PC-3 (cell line): ENCODE measurements around the gene CRYGS. TPM values are rescaled to one million over a fixed set of nuclear protein-coding genes. Genes with fewer than 3 reads are reported as not detected.

Source experiments
- ATAC-seq: fragments of 200-7000 bp; cut with Tn5 transposase; 2 replicates; pipeline ENCODE4 v1.9.1; 2020; ENCODE audit warnings: mild to moderate bottlenecking, moderate library complexity
- BruUV-seq: library from RNA; stranded (reverse); fragments of 400-500 nt; replicated peaks from 2 replicates; lab custom pipeline; 2021; lab: Mats Ljungman, UMichigan
- CTCF ChIA-PET: fragments of 300-600 bp; sonication (Branson Sonifier 250); formaldehyde crosslinking; loops from one replicate; lab custom pipeline; 2022; ENCODE audit warnings: antibody characterized with exemption; lab: Charles Lee
- POLR2A ChIA-PET: fragments of 300-600 bp; sonication (Branson Sonifier 250); formaldehyde crosslinking; loops from one replicate; lab custom pipeline; 2022; ENCODE audit warnings: antibody characterized with exemption; ENCODE audit not compliant: unreplicated experiment; lab: Charles Lee
- DNase-seq: peaks from one replicate; pipeline ENCODE4 v3.0.0-alpha.2; 2015
- H2AFZ ChIP-seq: fragments of 300-600 bp; sonication (generic); 2 replicates; pipeline ENCODE4 v1.6.0; 2016; ENCODE audit warnings: antibody characterized with exemption, low read length
- H3F3A ChIP-seq: fragments of 300-600 bp; sonication (generic); one replicate; pipeline ENCODE4 v1.6.0; 2017; ENCODE audit warnings: antibody characterized with exemption, low read length, control low read depth, mild to moderate bottlenecking; ENCODE audit not compliant: unreplicated experiment
- H3K27ac ChIP-seq: fragments of 300-600 bp; sonication (generic); 2 replicates; pipeline ENCODE4 v1.5.1; 2016; ENCODE audit warnings: mild to moderate bottlenecking, low read length
- H3K27me3 ChIP-seq: fragments of 300-600 bp; sonication (generic); 2 replicates; pipeline ENCODE4 v1.6.1; 2016; ENCODE audit warnings: low read length, mixed read lengths
- H3K36me3 ChIP-seq: fragments of 300-600 bp; sonication (generic); 2 replicates; pipeline ENCODE4 v1.6.1; 2016; ENCODE audit warnings: low read depth, mixed run types, low read length, mixed read lengths
- H3K4me1 ChIP-seq: fragments of 300-600 bp; sonication (generic); 2 replicates; pipeline ENCODE4 v1.5.1; 2016; ENCODE audit warnings: low read length; ENCODE audit not compliant: insufficient read depth
- H3K4me2 ChIP-seq: fragments of 300-600 bp; sonication (generic); 2 replicates; pipeline ENCODE4 v1.6.0; 2016; ENCODE audit warnings: low read length
- H3K4me3 ChIP-seq: fragments of 300-600 bp; sonication (generic); 2 replicates; pipeline ENCODE4 v1.5.1; 2016; ENCODE audit warnings: mild to moderate bottlenecking, low read length, mixed read lengths
- H3K79me2 ChIP-seq: fragments of 300-600 bp; sonication (generic); 2 replicates; pipeline ENCODE4 v1.6.1; 2017; ENCODE audit warnings: low read length, mixed read lengths
- H3K9ac ChIP-seq: fragments of 300-600 bp; sonication (generic); 2 replicates; pipeline ENCODE4 v1.6.0; 2016; ENCODE audit warnings: mild to moderate bottlenecking, low read length
- H3K9me2 ChIP-seq: fragments of 300-600 bp; sonication (generic); replicated peaks from 2 replicates; pipeline ENCODE4 v1.6.1; 2016; ENCODE audit warnings: mixed run types, low read length, mixed read lengths
- H3K9me3 ChIP-seq: fragments of 300-600 bp; sonication (generic); 2 replicates; pipeline ENCODE4 v1.6.1; 2016; ENCODE audit warnings: low read length, mixed read lengths
- H4K20me1 ChIP-seq: fragments of 300-600 bp; sonication (generic); 2 replicates; pipeline ENCODE4 v1.6.1; 2016; ENCODE audit warnings: low read length, mixed read lengths
- CTCF ChIP-seq: fragments of 300-600 bp; sonication (generic); conservative IDR thresholded peaks from 2 replicates; pipeline ENCODE4 v1.5.1; 2017; ENCODE audit warnings: antibody characterized with exemption, low read depth, mild to moderate bottlenecking, low read length
- EZH2 ChIP-seq: fragments of 300-600 bp; sonication (generic); IDR thresholded peaks from one replicate; pipeline ENCODE4 v1.6.1; 2017; ENCODE audit warnings: antibody characterized with exemption, mild to moderate bottlenecking, low read length; ENCODE audit not compliant: unreplicated experiment
- EZH2phosphoT487 ChIP-seq: fragments of 300-600 bp; sonication (generic); IDR thresholded peaks from 2 replicates; pipeline ENCODE4 v1.6.1; 2018; ENCODE audit warnings: mild to moderate bottlenecking, antibody characterized with exemption, low read length, borderline replicate concordance
- intact Hi-C: fragments of 100-400 bp; cut with micrococcal nuclease; formaldehyde crosslinking; loops from 2 replicates; pipeline ENCODE4 v1.9.0; 2023
- total RNA-seq: library from RNA; depleted of rRNA; stranded (reverse); fragments of >200 nt; gene quantifications from 2 replicates; pipeline ENCODE4 v1.2.3, GENCODE V29; 2014

The CRYGS gene
- total RNA-seq, 1 experiment from 2014 or later: 3.4 TPM

- no peak for ATAC-seq
- intact Hi-C loops: no loop called here
- no peak overlapping the region for H3K4me3 ChIP-seq
- H3K27me3 ChIP-seq: peaks cover 3% of the 10 kb centered on the region
- no peak overlapping the region for H3K27ac ChIP-seq
- no peak overlapping the region for H2AFZ ChIP-seq
- H3K79me2 ChIP-seq: no peaks in the 10 kb centered on the region
- no peak overlapping the region for H3K4me2 ChIP-seq
- ChIA-PET POLR2A (no interaction called here), CTCF (interaction anchor here (0.5 kb wide), 1 partner anchor 264 kb away, joined by 3 read pairs; no protein-coding TSS in a partner anchor)
- H3K9ac ChIP-seq: no peak overlapping the region
- no peaks in the 10 kb centered on the region for H4K20me1 ChIP-seq
- no peaks in the 10 kb centered on the region for H3K9me2 ChIP-seq
- H3K4me1 ChIP-seq: no peaks in the 10 kb centered on the region
- DNase-seq: no peak
- no peaks in the 10 kb centered on the region for H3F3A ChIP-seq
- no peaks in the 10 kb centered on the region for H3K9me3 ChIP-seq
- no TSS peak for BruUV-seq
- TF ChIP-seq CTCF: no peak
- no peak for TF ChIP-seq EZH2
- no peak for TF ChIP-seq EZH2phosphoT487
- no peaks in the 10 kb centered on the region for H3K36me3 ChIP-seq
These were observed 21.2 kb downstream of the CRYGS start for GRCh38 chr3:186523022-186523421.

GRCh38 chr3:186520957-186521842 is 23.0 kb downstream of the CRYGS start:
- no peaks in the 10 kb centered on the region for H3K79me2 ChIP-seq
- intact Hi-C loops: no loop called here
- no peak for ATAC-seq

More at GRCh38 chr3:186520957-186521842, 23.0 kb downstream of the CRYGS start:
- no peak overlapping the region for H3K4me3 ChIP-seq
- no peak overlapping the region for H3K27ac ChIP-seq
- no peaks in the 10 kb centered on the region for H4K20me1 ChIP-seq
- no peaks in the 10 kb centered on the region for H3K9me2 ChIP-seq
- POLR2A ChIA-PET: no interaction called here
- CTCF ChIA-PET: no interaction called here
- H2AFZ ChIP-seq: no peak overlapping the region
- H3K4me1 ChIP-seq: no peaks in the 10 kb centered on the region
- H3K9me3 ChIP-seq: no peaks in the 10 kb centered on the region
- TF ChIP-seq EZH2phosphoT487 (no peak), CTCF (no peak), EZH2 (no peak)
- peaks cover 3% of the 10 kb centered on the region for H3K27me3 ChIP-seq
- no peak overlapping the region for H3K4me2 ChIP-seq
- DNase-seq: no peak
- H3K36me3 ChIP-seq: no peaks in the 10 kb centered on the region
- H3K9ac ChIP-seq: no peak overlapping the region
- BruUV-seq: no TSS peak
- H3F3A ChIP-seq: no peaks in the 10 kb centered on the region
